HT-29 (cell line): ENCODE results near the gene FBXO11. TPM values are rescaled to one million over a fixed set of nuclear protein-coding genes. Genes with fewer than 3 reads are reported as not detected.

Source experiments
- small RNA-seq: library from RNA; depleted of rRNA; stranded (forward); fragments of <200 nt; gene quantifications from one replicate; pipeline ENCODE3, GENCODE V24; 2014
- total RNA-seq: library from RNA; depleted of rRNA; stranded (reverse); fragments of >200 nt; shearing (Covaris generic); gene quantifications from 2 replicates; pipeline ENCODE4 v1.2.3, GENCODE V29; 2014; rRNA removed

FBXO11 gene
- total RNA-seq, 1 experiment from 2014 or later: 22.8 TPM

Small RNA genes lying within 50 kb of the gene (small RNA-seq; reads per million reads assigned to genes)
- gene RF00026 (not detected), gene RPL36AP15 (not detected)

Other genes with a start within 250 kb of the FBXO11 start
- 40.3 and 44.4 TPM in 2 replicates for gene MSH6, start 123.4 kb downstream of the FBXO11 start, total RNA-seq